MM.1S (cell line): ENCODE results near the gene CERS1.

Experiments
- CTCF ChIP-seq: fragments of 300-600 bp; sonication (generic); IDR thresholded peaks from 2 replicates; pipeline ENCODE4 v1.5.1; 2016; ENCODE audit warnings: antibody characterized with exemption, low read length, mixed read lengths
- EZH2phosphoT487 ChIP-seq: fragments of 300-600 bp; sonication (generic); IDR thresholded peaks from 2 replicates; pipeline ENCODE4 v1.6.1; 2018; ENCODE audit warnings: antibody characterized with exemption, low read length

GRCh38 chr19:18847549-18848463, 48.2 kb downstream of the CERS1 start:
- TF ChIP-seq CTCF (no peak), EZH2phosphoT487 (no peak)
